ENCODE results near the gene SWAP70.

Gene SWAP70

DNA sequence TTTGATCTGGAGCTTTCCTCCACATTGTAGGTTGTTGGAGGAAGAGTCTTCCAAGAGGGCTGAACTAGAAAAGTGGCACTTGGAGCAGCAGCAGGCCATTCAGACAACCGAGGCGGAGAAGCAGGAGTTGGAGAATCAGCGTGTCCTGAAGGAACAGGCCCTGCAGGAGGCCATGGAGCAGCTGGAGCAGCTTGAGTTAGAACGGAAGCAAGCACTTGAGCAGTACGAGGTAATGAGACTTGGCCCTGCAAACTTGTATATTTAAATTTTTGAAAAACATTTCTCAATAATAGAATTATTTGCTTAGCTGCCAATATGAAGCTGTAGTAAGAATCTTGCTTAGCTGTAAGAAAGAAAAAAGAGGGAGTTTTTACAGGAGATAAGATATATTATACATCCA is 84.0 kb downstream of the SWAP70 start:
- Histone ChIP-seq H3F3A (ENCODE audit: control insufficient read depth, insufficient read depth) (peaks cover 69% of the 10 kb centered on the region), H3K27ac (ENCODE audit: low read depth, low read length) (peak overlapping the region; percentile 96), H3K9me2 (replicated peaks; ENCODE audit: control insufficient read depth, low read length) (no peaks in the 10 kb centered on the region), H3K4me3 (ENCODE audit: low read length) (peak overlapping the region; percentile 62), H3K79me2 (ENCODE audit: control insufficient read depth, low read length) (peaks cover 44% of the 10 kb centered on the region), H3K4me1 (ENCODE audit: control insufficient read depth, low read length) (peaks cover 86% of the 10 kb centered on the region), H3K4me2 (ENCODE audit: low read length) (peak overlapping the region; percentile 74), H3K27me3 (ENCODE audit: control insufficient read depth, low read length) (no peaks in the 10 kb centered on the region), H3K36me3 (ENCODE audit: control insufficient read depth, low read length) (peaks cover 80% of the 10 kb centered on the region), H3K9me3 (ENCODE audit: control insufficient read depth, insufficient read depth, low read length) (no peaks in the 10 kb centered on the region), H4K20me1 (ENCODE audit: control insufficient read depth, insufficient read depth, low read depth, low read length) (no peaks in the 10 kb centered on the region)
- no peak for TF ChIP-seq EZH2phosphoT487 (IDR thresholded peaks at IDR 0.05; ENCODE audit: borderline replicate concordance, low read length)
- TF ChIP-seq, protein P1, sequence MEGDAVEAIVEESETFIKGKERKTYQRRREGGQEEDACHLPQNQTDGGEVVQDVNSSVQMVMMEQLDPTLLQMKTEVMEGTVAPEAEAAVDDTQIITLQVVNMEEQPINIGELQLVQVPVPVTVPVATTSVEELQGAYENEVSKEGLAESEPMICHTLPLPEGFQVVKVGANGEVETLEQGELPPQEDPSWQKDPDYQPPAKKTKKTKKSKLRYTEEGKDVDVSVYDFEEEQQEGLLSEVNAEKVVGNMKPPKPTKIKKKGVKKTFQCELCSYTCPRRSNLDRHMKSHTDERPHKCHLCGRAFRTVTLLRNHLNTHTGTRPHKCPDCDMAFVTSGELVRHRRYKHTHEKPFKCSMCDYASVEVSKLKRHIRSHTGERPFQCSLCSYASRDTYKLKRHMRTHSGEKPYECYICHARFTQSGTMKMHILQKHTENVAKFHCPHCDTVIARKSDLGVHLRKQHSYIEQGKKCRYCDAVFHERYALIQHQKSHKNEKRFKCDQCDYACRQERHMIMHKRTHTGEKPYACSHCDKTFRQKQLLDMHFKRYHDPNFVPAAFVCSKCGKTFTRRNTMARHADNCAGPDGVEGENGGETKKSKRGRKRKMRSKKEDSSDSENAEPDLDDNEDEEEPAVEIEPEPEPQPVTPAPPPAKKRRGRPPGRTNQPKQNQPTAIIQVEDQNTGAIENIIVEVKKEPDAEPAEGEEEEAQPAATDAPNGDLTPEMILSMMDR (IDR thresholded peaks at IDR 0.05; ENCODE audit: low read depth, low read length, poor library complexity, severe bottlenecking): no peak

DNA sequence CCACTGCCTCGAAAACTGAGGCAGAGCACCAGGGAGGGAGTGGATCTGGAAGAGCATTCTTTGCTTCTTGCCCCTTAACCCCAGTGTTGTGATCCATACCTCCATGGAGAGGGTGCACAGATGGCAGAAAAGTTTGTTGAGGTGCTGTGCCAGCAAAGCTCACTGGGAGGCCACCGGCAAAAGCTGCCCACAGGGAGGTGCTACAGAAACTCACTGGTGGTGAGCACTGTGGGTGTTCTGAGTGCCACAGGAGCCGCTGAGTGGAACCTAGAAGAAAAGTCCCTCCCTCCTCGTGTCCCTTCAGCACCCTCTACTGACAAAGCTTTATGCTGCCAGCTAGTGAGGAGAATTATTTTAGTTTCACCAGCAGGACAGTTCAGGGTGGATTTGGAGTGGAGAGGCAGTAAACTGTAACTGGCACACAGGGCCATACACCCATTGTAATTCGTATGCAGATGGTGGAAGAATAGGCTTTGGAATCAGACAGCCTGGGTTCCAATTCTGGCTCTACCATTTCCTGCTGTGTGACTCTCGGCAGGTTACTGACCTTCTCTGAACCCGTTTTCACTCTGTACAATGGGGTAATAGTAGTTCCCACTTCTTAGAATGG is 84.6 kb downstream of the SWAP70 start:
- Histone ChIP-seq H3F3A (ENCODE audit: control insufficient read depth, insufficient read depth) (peaks cover 73% of the 10 kb centered on the region), H3K4me2 (ENCODE audit: low read length) (peak overlapping the region; percentile 74), H3K4me1 (ENCODE audit: control insufficient read depth, low read length) (peaks cover 92% of the 10 kb centered on the region)

DNA sequence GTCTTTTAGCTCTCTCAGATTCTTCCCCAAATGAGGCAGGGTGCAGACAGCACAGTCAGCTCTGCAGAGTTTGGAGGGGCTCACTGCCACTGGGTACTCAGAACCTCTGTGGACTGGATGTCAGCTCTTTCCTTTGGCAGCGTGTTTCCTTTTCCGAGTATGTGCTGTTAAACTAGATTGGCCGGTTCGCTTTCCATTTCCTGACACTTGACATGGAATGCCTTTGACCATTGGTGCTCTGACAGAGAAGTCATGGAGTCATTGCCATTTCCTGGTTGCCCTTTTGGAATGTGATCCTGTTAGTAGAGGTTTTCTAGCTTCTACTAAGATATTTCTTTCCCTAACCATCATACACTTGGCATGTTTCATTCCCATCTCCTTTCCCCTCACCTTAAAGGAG is 86.7 kb downstream of the SWAP70 start:
- Histone ChIP-seq H3K36me3 (ENCODE audit: control insufficient read depth, low read length) (peaks cover 74% of the 10 kb centered on the region), H3K4me2 (ENCODE audit: low read length) (no peak overlapping the region), H3K27me3 (ENCODE audit: control insufficient read depth, low read length) (no peaks in the 10 kb centered on the region), H3K79me2 (ENCODE audit: control insufficient read depth, low read length) (peaks cover 40% of the 10 kb centered on the region), H3K9me2 (replicated peaks; ENCODE audit: control insufficient read depth, low read length) (no peaks in the 10 kb centered on the region), H3F3A (ENCODE audit: control insufficient read depth, insufficient read depth) (peaks cover 74% of the 10 kb centered on the region), H3K4me1 (ENCODE audit: control insufficient read depth, low read length) (peaks cover 92% of the 10 kb centered on the region), H3K27ac (ENCODE audit: low read depth, low read length) (peak overlapping the region; percentile 12; the same call in 1 of the 2 replicates), H3K9me3 (ENCODE audit: control insufficient read depth, insufficient read depth, low read length) (no peaks in the 10 kb centered on the region), H4K20me1 (ENCODE audit: control insufficient read depth, insufficient read depth, low read depth, low read length) (no peaks in the 10 kb centered on the region), H3K4me3 (ENCODE audit: low read length) (no peak overlapping the region)
- TF ChIP-seq, protein P1 (IDR thresholded peaks at IDR 0.05; ENCODE audit: low read depth, low read length, poor library complexity, severe bottlenecking): no peak
- no peak for TF ChIP-seq EZH2phosphoT487 (IDR thresholded peaks at IDR 0.05; ENCODE audit: borderline replicate concordance, low read length)

More for the DNA sequence above, 84.6 kb downstream of the SWAP70 start:
- H3K9me3 ChIP-seq (ENCODE audit: control insufficient read depth, insufficient read depth, low read length): no peaks in the 10 kb centered on the region
- no peak overlapping the region; the same call in 1 of the 2 replicates for H3K4me3 ChIP-seq (ENCODE audit: low read length)
- peak overlapping the region; percentile 96 for H3K27ac ChIP-seq (ENCODE audit: low read depth, low read length)
- no peaks in the 10 kb centered on the region for H3K27me3 ChIP-seq (ENCODE audit: control insufficient read depth, low read length)
- no peaks in the 10 kb centered on the region for H4K20me1 ChIP-seq (ENCODE audit: control insufficient read depth, insufficient read depth, low read depth, low read length)
- H3K9me2 ChIP-seq (replicated peaks; ENCODE audit: control insufficient read depth, low read length): no peaks in the 10 kb centered on the region
- TF ChIP-seq, protein P1 (IDR thresholded peaks at IDR 0.05; ENCODE audit: low read depth, low read length, poor library complexity, severe bottlenecking): peak; percentile 92
- TF ChIP-seq EZH2phosphoT487 (IDR thresholded peaks at IDR 0.05; ENCODE audit: borderline replicate concordance, low read length): no peak
- peaks cover 44% of the 10 kb centered on the region for H3K79me2 ChIP-seq (ENCODE audit: control insufficient read depth, low read length)
- H3K36me3 ChIP-seq (ENCODE audit: control insufficient read depth, low read length): peaks cover 83% of the 10 kb centered on the region
